ENCODE results near the gene MYRF.

Gene MYRF

GRCh38 chr11:61737131-61737530 is 15.3 kb upstream of the MYRF start:
- H3K4me3 ChIP-seq (replicated peaks in 1 of 2; ENCODE audit: low read depth in 2 of 2, low read length in 2 of 2) = no peak overlapping the region
- DNase-seq (ENCODE audit: low read depth in 2 of 2) = no peak
- no peak for TF ChIP-seq CTCF (IDR thresholded peaks at IDR 0.05; ENCODE audit: low read depth, low read length)

GRCh38 chr11:61737636-61738386 is 14.6 kb upstream of the MYRF start:
- no peak overlapping the region for H3K4me3 ChIP-seq (replicated peaks in 1 of 2; ENCODE audit: low read depth in 2 of 2, low read length in 2 of 2)
- no peak for TF ChIP-seq CTCF (IDR thresholded peaks at IDR 0.05; ENCODE audit: low read depth, low read length)
- no peak for DNase-seq (ENCODE audit: low read depth in 2 of 2)

GRCh38 chr11:61738776-61739175 is 13.7 kb upstream of the MYRF start:
- no peak for TF ChIP-seq CTCF (IDR thresholded peaks at IDR 0.05; ENCODE audit: low read depth, low read length)
- no peak for DNase-seq (ENCODE audit: low read depth in 2 of 2)
- H3K4me3 ChIP-seq (replicated peaks in 1 of 2; ENCODE audit: low read depth in 2 of 2, low read length in 2 of 2) = no peak overlapping the region

- no peak overlapping the region for H3K4me3 ChIP-seq (replicated peaks in 1 of 2; ENCODE audit: low read depth in 2 of 2, low read length in 2 of 2)
- TF ChIP-seq CTCF (IDR thresholded peaks at IDR 0.05; ENCODE audit: low read depth, low read length) = no peak
Measured at GRCh38 chr11:61739413-61739812, 13.0 kb upstream of the MYRF start.

GRCh38 chr11:61739966-61740365 is 12.5 kb upstream of the MYRF start:
- no peak overlapping the region for H3K4me3 ChIP-seq (replicated peaks in 1 of 2; ENCODE audit: low read depth in 2 of 2, low read length in 2 of 2)
- DNase-seq (ENCODE audit: low read depth in 2 of 2) = no peak
- no peak for TF ChIP-seq CTCF (IDR thresholded peaks at IDR 0.05; ENCODE audit: low read depth, low read length)

More at GRCh38 chr11:61739413-61739812, 13.0 kb upstream of the MYRF start:
- DNase-seq (ENCODE audit: low read depth in 2 of 2) = no peak

- no peak for DNase-seq (ENCODE audit: low read depth in 2 of 2)
- no peak for TF ChIP-seq CTCF (IDR thresholded peaks at IDR 0.05; ENCODE audit: low read depth, low read length)
- no peak overlapping the region for H3K4me3 ChIP-seq (replicated peaks in 1 of 2; ENCODE audit: low read depth in 2 of 2, low read length in 2 of 2)
Measured at GRCh38 chr11:61742391-61742790, 10.0 kb upstream of the MYRF start.
